ENCODE measurements around the gene TMEM176B. TPM values are rescaled to one million over a fixed set of nuclear protein-coding genes. Genes with fewer than 3 reads are reported as not detected.
A peak's percentile ranks its signal among the peaks of the same experiment; 100 is the strongest.
"Not testable (repeated sequence)": the region's sequence is repeated elsewhere in the genome, so short reads cannot be mapped to it uniquely, and the experiment has no call there.

TMEM176B gene
- total and polyA plus RNA-seq, 5 donors: 101 to 344 (median 158) TPM

GRCh38 chr7:150823043-150823442, 22.9 kb upstream of the TMEM176B start:
- H3K4me3 ChIP-seq (ENCODE audit: low read length): no peak overlapping the region
- no peaks in the 10 kb centered on the region for H3K4me1 ChIP-seq (ENCODE audit: control insufficient read depth, insufficient read depth, low read length)
- no peaks in the 10 kb centered on the region for H3K27me3 ChIP-seq (ENCODE audit: control insufficient read depth, insufficient read depth)
- H3K9me3 ChIP-seq (ENCODE audit: control insufficient read depth, low read length): no peaks in the 10 kb centered on the region
- no peak overlapping the region for H3K27ac ChIP-seq (ENCODE audit: low read length)
- ATAC-seq (no peak), DNase-seq (no peak)
- intact Hi-C loops (cut with DNase I): no loop called here
- 74% methylated on average over 8 of the region's 8 CpGs for WGBS

- 68% methylated on average over 7 of the region's 7 CpGs for WGBS
- ATAC-seq (no peak), DNase-seq (no peak)
- H3K27me3 ChIP-seq (ENCODE audit: control insufficient read depth, insufficient read depth): no peaks in the 10 kb centered on the region
- intact Hi-C loops (cut with DNase I): no loop called here
- no peak overlapping the region for H3K4me3 ChIP-seq (ENCODE audit: low read length)
- H3K4me1 ChIP-seq (ENCODE audit: control insufficient read depth, insufficient read depth, low read length): no peaks in the 10 kb centered on the region
- H3K9me3 ChIP-seq (ENCODE audit: control insufficient read depth, low read length): no peaks in the 10 kb centered on the region
- H3K27ac ChIP-seq (ENCODE audit: low read length): no peak overlapping the region
Measured at GRCh38 chr7:150820578-150821198, 20.5 kb upstream of the TMEM176B start.

- Histone ChIP-seq H3K27ac (ENCODE audit: low read length) (no peak overlapping the region), H3K4me3 (ENCODE audit: low read length) (no peak overlapping the region), H3K9me3 (ENCODE audit: control insufficient read depth, low read length) (no peaks in the 10 kb centered on the region), H3K4me1 (ENCODE audit: control insufficient read depth, insufficient read depth, low read length) (no peaks in the 10 kb centered on the region), H3K27me3 (ENCODE audit: control insufficient read depth, insufficient read depth) (no peaks in the 10 kb centered on the region)
- 40% methylated on average over 5 of the region's 5 CpGs for WGBS
- no peak for ATAC-seq
- intact Hi-C loops (cut with DNase I): no loop called here
- no peak for DNase-seq
Measured at GRCh38 chr7:150820148-150820547, 20.0 kb upstream of the TMEM176B start.

GRCh38 chr7:150818971-150819370, 18.8 kb upstream of the TMEM176B start:
- Histone ChIP-seq H3K27ac (ENCODE audit: low read length) (no peak overlapping the region), H3K27me3 (ENCODE audit: control insufficient read depth, insufficient read depth) (no peaks in the 10 kb centered on the region), H3K4me3 (ENCODE audit: low read length) (no peak overlapping the region), H3K4me1 (ENCODE audit: control insufficient read depth, insufficient read depth, low read length) (no peaks in the 10 kb centered on the region), H3K9me3 (ENCODE audit: control insufficient read depth, low read length) (no peaks in the 10 kb centered on the region)
- WGBS: 96% methylated on average over 2 of the region's 2 CpGs
- intact Hi-C loops (cut with DNase I): no loop called here
- no peak for ATAC-seq
- no peak for DNase-seq

GRCh38 chr7:150814328-150815001, 14.3 kb upstream of the TMEM176B start:
- intact Hi-C loops (cut with DNase I): no loop called here
- H3K27ac ChIP-seq (ENCODE audit: low read length): no peak overlapping the region
- no peaks in the 10 kb centered on the region for H3K27me3 ChIP-seq (ENCODE audit: control insufficient read depth, insufficient read depth)
- H3K9me3 ChIP-seq (ENCODE audit: control insufficient read depth, low read length): no peaks in the 10 kb centered on the region
- H3K4me1 ChIP-seq (ENCODE audit: control insufficient read depth, insufficient read depth, low read length): no peaks in the 10 kb centered on the region
- 73% methylated on average over 7 of the region's 7 CpGs for WGBS
- DNase-seq (no peak), ATAC-seq (no peak)
- no peak overlapping the region for H3K4me3 ChIP-seq (ENCODE audit: low read length)

GRCh38 chr7:150807616-150808438, 7.7 kb upstream of the TMEM176B start:
- H3K27ac ChIP-seq (ENCODE audit: low read length); ATAC-seq; H3K27me3 ChIP-seq (ENCODE audit: control insufficient read depth, insufficient read depth); H3K4me1 ChIP-seq (ENCODE audit: control insufficient read depth, insufficient read depth, low read length); H3K4me3 ChIP-seq (ENCODE audit: low read length); DNase-seq; H3K9me3 ChIP-seq (ENCODE audit: control insufficient read depth, low read length); intact Hi-C loops (cut with DNase I): not testable (repeated sequence)
- WGBS: 76% methylated on average over 13 of the region's 13 CpGs

GRCh38 chr7:150806863-150807262, 6.7 kb upstream of the TMEM176B start:
- Histone ChIP-seq H3K27ac (ENCODE audit: low read length) (no peak overlapping the region), H3K9me3 (ENCODE audit: control insufficient read depth, low read length) (no peaks in the 10 kb centered on the region), H3K27me3 (ENCODE audit: control insufficient read depth, insufficient read depth) (no peaks in the 10 kb centered on the region), H3K4me3 (ENCODE audit: low read length) (no peak overlapping the region), H3K4me1 (ENCODE audit: control insufficient read depth, insufficient read depth, low read length) (no peaks in the 10 kb centered on the region)
- DNase-seq: no peak
- intact Hi-C loops (cut with DNase I): no loop called here
- 81% methylated on average over 2 of the region's 2 CpGs for WGBS
- ATAC-seq: no peak

- Histone ChIP-seq H3K4me3 (ENCODE audit: low read length) (no peak overlapping the region), H3K9me3 (ENCODE audit: control insufficient read depth, low read length) (no peaks in the 10 kb centered on the region), H3K27me3 (ENCODE audit: control insufficient read depth, insufficient read depth) (no peaks in the 10 kb centered on the region), H3K4me1 (ENCODE audit: control insufficient read depth, insufficient read depth, low read length) (no peaks in the 10 kb centered on the region), H3K27ac (ENCODE audit: low read length) (no peak overlapping the region)
- intact Hi-C loops (cut with DNase I): no loop called here
- 98% methylated on average over 3 of the region's 3 CpGs for WGBS
- DNase-seq: no peak
- no peak for ATAC-seq
Measured at GRCh38 chr7:150806454-150806853, 6.3 kb upstream of the TMEM176B start.

- DNase-seq (no peak), ATAC-seq (no peak)
- Histone ChIP-seq H3K9me3 (ENCODE audit: control insufficient read depth, low read length) (no peaks in the 10 kb centered on the region), H3K4me1 (ENCODE audit: control insufficient read depth, insufficient read depth, low read length) (no peaks in the 10 kb centered on the region), H3K4me3 (ENCODE audit: low read length) (no peak overlapping the region), H3K27ac (ENCODE audit: low read length) (no peak overlapping the region), H3K27me3 (ENCODE audit: control insufficient read depth, insufficient read depth) (no peaks in the 10 kb centered on the region)
- intact Hi-C loops (cut with DNase I): no loop called here
Measured at GRCh38 chr7:150805864-150806263, 5.7 kb upstream of the TMEM176B start.

GRCh38 chr7:150804802-150805201, 4.6 kb upstream of the TMEM176B start:
- H3K4me1 ChIP-seq (ENCODE audit: control insufficient read depth, insufficient read depth, low read length): no peaks in the 10 kb centered on the region
- no peaks in the 10 kb centered on the region for H3K9me3 ChIP-seq (ENCODE audit: control insufficient read depth, low read length)
- no peak overlapping the region for H3K4me3 ChIP-seq (ENCODE audit: low read length)
- no peak overlapping the region for H3K27ac ChIP-seq (ENCODE audit: low read length)
- ATAC-seq (no peak), DNase-seq (no peak)
- H3K27me3 ChIP-seq (ENCODE audit: control insufficient read depth, insufficient read depth): no peaks in the 10 kb centered on the region
- intact Hi-C loops (cut with DNase I): no loop called here
- whole genome bisulfite sequencing: 70% methylated on average over 5 of the region's 5 CpGs

GRCh38 chr7:150803161-150803860, 3.1 kb upstream of the TMEM176B start:
- peak in 2 of 3 donors; percentile 59 to 64 for DNase-seq

More at GRCh38 chr7:150803161-150803860, 3.1 kb upstream of the TMEM176B start:
- H3K4me3 ChIP-seq (ENCODE audit: low read length): no peak overlapping the region
- H3K4me1 ChIP-seq (ENCODE audit: control insufficient read depth, insufficient read depth, low read length): no peaks in the 10 kb centered on the region
- peak; percentile 7 to 62 for ATAC-seq
- no peak overlapping the region for H3K27ac ChIP-seq (ENCODE audit: low read length)
- no peaks in the 10 kb centered on the region for H3K9me3 ChIP-seq (ENCODE audit: control insufficient read depth, low read length)
- 53% methylated on average over 10 of the region's 10 CpGs for WGBS
- intact Hi-C loops (cut with DNase I): no loop called here
- no peaks in the 10 kb centered on the region for H3K27me3 ChIP-seq (ENCODE audit: control insufficient read depth, insufficient read depth)

Measured in right cardiac atrium (tissue), 5 donors.